Measurements from ENCODE around the gene CST8.

The CST8 gene

DNA sequence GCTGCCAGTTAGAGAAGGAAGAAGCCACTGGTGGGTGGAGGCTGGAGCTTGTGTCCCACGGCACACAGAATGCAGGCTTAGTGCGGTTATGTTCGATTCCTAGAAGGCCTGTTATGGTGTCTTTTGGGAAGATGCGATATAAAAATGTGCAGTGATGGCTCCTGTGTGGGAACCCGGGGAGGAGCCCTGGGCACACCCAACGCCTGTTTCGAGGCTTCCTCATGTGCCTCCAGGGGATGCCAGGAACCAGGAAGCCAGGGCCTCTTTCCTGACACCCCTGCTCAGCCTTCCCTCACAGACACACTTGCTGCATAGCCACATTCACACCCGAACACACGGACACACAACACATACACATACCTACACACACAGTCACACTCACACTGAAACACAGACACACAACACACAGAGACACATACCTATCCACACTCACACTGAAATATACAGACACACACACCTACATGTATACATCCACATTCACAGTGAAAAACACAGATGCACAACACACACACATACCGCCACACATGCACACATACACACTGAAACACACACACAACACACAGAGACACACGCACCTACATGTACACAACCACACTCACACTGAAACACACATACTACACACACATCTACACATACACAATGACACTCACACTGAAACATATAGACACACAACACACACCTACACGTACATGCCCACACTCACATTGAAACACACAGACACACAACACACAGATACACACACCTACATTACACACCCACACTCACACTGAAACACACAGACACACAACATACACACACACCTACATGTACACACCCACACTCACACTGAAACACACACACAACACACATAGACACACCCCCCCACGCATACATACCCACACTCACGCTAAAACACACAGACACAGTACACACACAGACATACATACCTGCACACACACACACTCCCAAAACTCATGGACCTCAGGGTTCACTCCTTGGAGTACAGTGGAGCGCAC is 37.1 kb upstream of the CST8 start:
- Mint-ChIP-seq H3K4me3 (no peak overlapping the region), H3K36me3 (ENCODE audit: low read depth) (no peaks in the 10 kb centered on the region), H3K4me1 (peaks cover 10% of the 10 kb centered on the region), H3K27me3 (ENCODE audit: low read depth, poor library complexity) (no peaks in the 10 kb centered on the region), H3K9me3 (peaks cover 15% of the 10 kb centered on the region), H3K27ac (no peak overlapping the region)
- TF ChIP-seq, protein P1, sequence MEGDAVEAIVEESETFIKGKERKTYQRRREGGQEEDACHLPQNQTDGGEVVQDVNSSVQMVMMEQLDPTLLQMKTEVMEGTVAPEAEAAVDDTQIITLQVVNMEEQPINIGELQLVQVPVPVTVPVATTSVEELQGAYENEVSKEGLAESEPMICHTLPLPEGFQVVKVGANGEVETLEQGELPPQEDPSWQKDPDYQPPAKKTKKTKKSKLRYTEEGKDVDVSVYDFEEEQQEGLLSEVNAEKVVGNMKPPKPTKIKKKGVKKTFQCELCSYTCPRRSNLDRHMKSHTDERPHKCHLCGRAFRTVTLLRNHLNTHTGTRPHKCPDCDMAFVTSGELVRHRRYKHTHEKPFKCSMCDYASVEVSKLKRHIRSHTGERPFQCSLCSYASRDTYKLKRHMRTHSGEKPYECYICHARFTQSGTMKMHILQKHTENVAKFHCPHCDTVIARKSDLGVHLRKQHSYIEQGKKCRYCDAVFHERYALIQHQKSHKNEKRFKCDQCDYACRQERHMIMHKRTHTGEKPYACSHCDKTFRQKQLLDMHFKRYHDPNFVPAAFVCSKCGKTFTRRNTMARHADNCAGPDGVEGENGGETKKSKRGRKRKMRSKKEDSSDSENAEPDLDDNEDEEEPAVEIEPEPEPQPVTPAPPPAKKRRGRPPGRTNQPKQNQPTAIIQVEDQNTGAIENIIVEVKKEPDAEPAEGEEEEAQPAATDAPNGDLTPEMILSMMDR (IDR thresholded peaks at IDR 0.05) = no peak
- no peak for DNase-seq

DNA sequence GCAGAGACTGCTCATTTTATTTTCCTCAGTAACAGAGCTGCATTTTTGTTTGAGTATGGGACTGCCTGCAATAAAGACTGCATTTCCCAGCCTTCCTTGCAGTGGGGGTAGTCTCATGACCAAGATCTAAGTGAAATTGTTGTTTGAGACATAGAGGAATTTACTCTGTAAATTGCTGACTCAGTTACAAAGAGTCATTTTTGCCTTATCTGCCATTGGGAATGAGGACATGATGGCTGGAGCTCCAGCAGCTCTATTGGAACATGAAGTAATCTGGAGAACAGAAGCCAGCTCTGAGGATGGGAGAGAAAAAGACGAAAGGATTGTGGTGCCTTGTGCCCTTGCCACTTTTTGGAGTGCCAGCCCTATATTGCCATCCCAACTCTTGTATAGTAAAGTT is 36.1 kb upstream of the CST8 start:
- DNase-seq = no peak
- Mint-ChIP-seq H3K4me1 (peaks cover 10% of the 10 kb centered on the region), H3K27ac (no peak overlapping the region), H3K9me3 (peaks cover 15% of the 10 kb centered on the region), H3K36me3 (ENCODE audit: low read depth) (no peaks in the 10 kb centered on the region), H3K4me3 (no peak overlapping the region), H3K27me3 (ENCODE audit: low read depth, poor library complexity) (no peaks in the 10 kb centered on the region)
- TF ChIP-seq, protein P1 (IDR thresholded peaks at IDR 0.05) = no peak

DNA sequence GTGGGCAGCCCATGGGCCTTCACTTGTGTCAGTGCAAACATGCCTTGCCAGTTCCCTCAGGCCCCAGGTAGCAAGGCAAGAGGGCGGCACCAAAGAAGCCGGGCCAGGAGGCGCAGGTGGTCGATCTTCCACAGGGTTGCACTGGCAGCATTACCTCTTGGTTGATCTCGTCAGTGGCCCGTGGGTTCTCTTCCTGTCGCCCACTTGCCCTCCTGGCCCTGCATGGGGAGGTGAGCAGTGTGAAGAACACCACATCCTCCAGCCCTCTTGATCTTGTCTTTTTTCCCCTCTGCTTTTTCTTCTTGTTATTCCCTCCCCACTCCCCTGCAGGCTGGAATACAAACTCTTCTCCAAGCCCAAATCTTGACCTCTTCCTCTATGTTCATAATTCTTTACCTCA is 35.3 kb upstream of the CST8 start:
- Mint-ChIP-seq H3K27ac (no peak overlapping the region), H3K4me3 (no peak overlapping the region), H3K36me3 (ENCODE audit: low read depth) (no peaks in the 10 kb centered on the region), H3K27me3 (ENCODE audit: low read depth, poor library complexity) (no peaks in the 10 kb centered on the region), H3K4me1 (peaks cover 10% of the 10 kb centered on the region), H3K9me3 (peaks cover 15% of the 10 kb centered on the region)
- DNase-seq = no peak
- TF ChIP-seq, protein P1 (IDR thresholded peaks at IDR 0.05) = no peak

GRCh38 chr20:23456409-23456808 is 34.5 kb upstream of the CST8 start:
- Mint-ChIP-seq H3K36me3 (ENCODE audit: low read depth) (no peaks in the 10 kb centered on the region), H3K27me3 (ENCODE audit: low read depth, poor library complexity) (no peaks in the 10 kb centered on the region), H3K4me1 (peaks cover 13% of the 10 kb centered on the region), H3K4me3 (no peak overlapping the region), H3K9me3 (peaks cover 15% of the 10 kb centered on the region), H3K27ac (no peak overlapping the region)
- DNase-seq = no peak
- TF ChIP-seq, protein P1 (IDR thresholded peaks at IDR 0.05) = no peak

- no peaks in the 10 kb centered on the region for H3K27me3 Mint-ChIP-seq (ENCODE audit: low read depth, poor library complexity)
- H3K4me1 Mint-ChIP-seq = peaks cover 13% of the 10 kb centered on the region
- TF ChIP-seq, protein P1 (IDR thresholded peaks at IDR 0.05) = no peak
- no peak overlapping the region for H3K4me3 Mint-ChIP-seq
- no peaks in the 10 kb centered on the region for H3K36me3 Mint-ChIP-seq (ENCODE audit: low read depth)
- H3K9me3 Mint-ChIP-seq = peaks cover 15% of the 10 kb centered on the region
- DNase-seq = no peak
- H3K27ac Mint-ChIP-seq = no peak overlapping the region
These were observed 34.0 kb upstream of the CST8 start for GRCh38 chr20:23456873-23457272.
